Stomach (tissue), 4 donors: Measurements from ENCODE around the gene TPRN.

Experiments
- CTCF ChIP-seq, 7 experiments: fragments of 450-650 bp in 4 of 7; fragments of 200-600 bp in 3 of 7; sonication (generic) in 3 of 7; IDR thresholded peaks; one replicate each; pipeline ENCODE4 v1.5.1; 2016 to 2019; ENCODE audit warnings: antibody characterized with exemption in 7 of 7, control low read depth in 2 of 7, mild to moderate bottlenecking in 1 of 7
- EP300 ChIP-seq: sonication (generic); formaldehyde crosslinking; IDR thresholded peaks from one replicate; pipeline ENCODE4 v1.6.1; 2017; ENCODE audit warnings: antibody characterized with exemption
- POLR2A ChIP-seq, 4 donors: fragments of 450-650 bp; IDR thresholded peaks; one replicate each; pipeline ENCODE4 v1.6.1; 2016; ENCODE audit warnings: antibody characterized with exemption in 4 of 4, control low read depth in 2 of 4, mild to moderate bottlenecking in 1 of 4, moderate library complexity in 1 of 4
- POLR2AphosphoS5 ChIP-seq, 3 donors: sonication (generic); formaldehyde crosslinking; IDR thresholded peaks; one replicate each; pipeline ENCODE4 v1.6.1; 2016; ENCODE audit warnings: antibody characterized with exemption in 3 of 3

- TF ChIP-seq EP300 (no peak), CTCF (IDR thresholded peaks at IDR 0.05) (no peak), POLR2AphosphoS5 (IDR thresholded peaks at IDR 0.05) (no peak), POLR2A (IDR thresholded peaks at IDR 0.05) (no peak)
Observed at GRCh38 chr9:137231372-137232039, 31.0 kb upstream of the TPRN start.
